GM19240 (cell line): ENCODE data around the gene NAA25.

Experiments
- DNase-seq: peaks from one replicate; pipeline ENCODE4 v3.0.0; 2011; ENCODE audit warnings: low spot score; ENCODE audit not compliant: insufficient read length

The NAA25 gene

GRCh38 chr12:111980598-111980997 is 128.0 kb downstream of the NAA25 start:
- no peak for DNase-seq

GRCh38 chr12:111978545-111978944 is 130.0 kb downstream of the NAA25 start:
- DNase-seq: no peak

GRCh38 chr12:111976860-111977259 is 131.7 kb downstream of the NAA25 start:
- DNase-seq: no peak
